ENCODE data around the gene ALCAM. TPM values are rescaled to one million over a fixed set of nuclear protein-coding genes. Genes with fewer than 3 reads are reported as not detected.

ALCAM gene
- total RNA-seq, 1 donor from 2014 or later: 26.1 TPM

GRCh38 chr3:105356396-105356795, 10.3 kb upstream of the ALCAM start:
- no peaks in the 10 kb centered on the region for H3K9me3 ChIP-seq
- no peak overlapping the region for H3K27ac ChIP-seq
- peaks cover 0 to 8% of the 10 kb centered on the region in 2 donors for H3K4me1 ChIP-seq
- DNase-seq (ENCODE audit: low spot score in 2 of 2): no peak
- H3K4me3 ChIP-seq: no peak overlapping the region
- TF ChIP-seq CTCF (IDR thresholded peaks at IDR 0.05): no peak
- intact Hi-C loops (cut with DNase I): no loop called here
- H3K36me3 ChIP-seq: no peaks in the 10 kb centered on the region
- H3K27me3 ChIP-seq: no peaks in the 10 kb centered on the region

GRCh38 chr3:105356988-105357387, 9.7 kb upstream of the ALCAM start:
- peaks cover 0 to 13% of the 10 kb centered on the region in 2 donors for H3K4me1 ChIP-seq
- H3K4me3 ChIP-seq: no peak overlapping the region
- intact Hi-C loops (cut with DNase I): no loop called here
- H3K9me3 ChIP-seq: no peaks in the 10 kb centered on the region
- TF ChIP-seq CTCF (IDR thresholded peaks at IDR 0.05): no peak
- no peak overlapping the region for H3K27ac ChIP-seq
- no peaks in the 10 kb centered on the region for H3K36me3 ChIP-seq
- DNase-seq (ENCODE audit: low spot score in 2 of 2): no peak
- no peaks in the 10 kb centered on the region for H3K27me3 ChIP-seq

- no peak for DNase-seq (ENCODE audit: low spot score in 2 of 2)
Measured at GRCh38 chr3:105359098-105359762, 7.5 kb upstream of the ALCAM start.

GRCh38 chr3:105360003-105360402, 6.7 kb upstream of the ALCAM start:
- intact Hi-C loops (cut with DNase I): loop anchor here (10.0 kb wide), 1 partner anchor 995 kb away; no protein-coding TSS in a partner anchor
- no peak for TF ChIP-seq CTCF (IDR thresholded peaks at IDR 0.05)

More at GRCh38 chr3:105359098-105359762, 7.5 kb upstream of the ALCAM start:
- TF ChIP-seq CTCF (IDR thresholded peaks at IDR 0.05): no peak
- no peaks in the 10 kb centered on the region for H3K27me3 ChIP-seq
- H3K4me3 ChIP-seq: no peak overlapping the region
- intact Hi-C loops (cut with DNase I): no loop called here
- peak overlapping the region; percentile 38 to 60 for H3K27ac ChIP-seq
- peaks cover 0 to 26% of the 10 kb centered on the region in 2 donors for H3K4me1 ChIP-seq
- H3K36me3 ChIP-seq: no peaks in the 10 kb centered on the region
- no peaks in the 10 kb centered on the region for H3K9me3 ChIP-seq

GRCh38 chr3:105362021-105362665, 4.6 kb upstream of the ALCAM start:
- no peak for TF ChIP-seq CTCF (IDR thresholded peaks at IDR 0.05)
- Histone ChIP-seq H3K9me3 (no peaks in the 10 kb centered on the region), H3K4me1 (peaks cover 0 to 34% of the 10 kb centered on the region in 2 donors), H3K36me3 (no peaks in the 10 kb centered on the region), H3K27me3 (no peaks in the 10 kb centered on the region), H3K27ac (peak overlapping the region; percentile 81 to 85), H3K4me3 (no peak overlapping the region)
- intact Hi-C loops (cut with DNase I): loop anchor here (10.0 kb wide), 1 partner anchor 997 kb away; no protein-coding TSS in a partner anchor
- DNase-seq (ENCODE audit: low spot score in 2 of 2): no peak

More at GRCh38 chr3:105360003-105360402, 6.7 kb upstream of the ALCAM start:
- Histone ChIP-seq H3K27me3 (no peaks in the 10 kb centered on the region), H3K27ac (peak overlapping the region; percentile 6 to 60), H3K4me3 (no peak overlapping the region), H3K4me1 (peaks cover 0 to 31% of the 10 kb centered on the region in 2 donors), H3K36me3 (no peaks in the 10 kb centered on the region), H3K9me3 (no peaks in the 10 kb centered on the region)
- DNase-seq (ENCODE audit: low spot score in 2 of 2): no peak
